AG04449 (cell line): Measurements from ENCODE around the gene ZBTB5.

Experiments
- CTCF ChIA-PET: fragments of 350-600 bp; formaldehyde crosslinking; extraction: SDS; loops from one replicate; lab custom pipeline; 2021; ENCODE audit warnings: antibody characterized with exemption; lab: Yijun Ruan, JAX
- POLR2A ChIA-PET: fragments of 400-600, 350-600 bp; formaldehyde crosslinking; extraction: SDS; loops from one replicate; lab custom pipeline; 2020; ENCODE audit warnings: antibody characterized with exemption, inconsistent platforms; lab: Yijun Ruan, JAX
- DNase-seq: peaks from one replicate; pipeline ENCODE4 v3.0.0-alpha.2; 2010; ENCODE audit warnings: low read depth, low spot score
- H3K4me3 ChIP-seq: 2 replicates; pipeline ENCODE4 v1.5.1; 2011; ENCODE audit warnings: low read depth, mild to moderate bottlenecking, control low read depth, low read length
- TF ChIP-seq, protein P1 (sequence below): IDR thresholded peaks from one replicate; pipeline ENCODE4 v1.5.1; 2011; ENCODE audit warnings: mild to moderate bottlenecking, moderate library complexity, low read length, control low read depth, inconsistent platforms; ENCODE audit not compliant: insufficient read depth; ENCODE audit errors: missing control alignments

The ZBTB5 gene

DNA sequence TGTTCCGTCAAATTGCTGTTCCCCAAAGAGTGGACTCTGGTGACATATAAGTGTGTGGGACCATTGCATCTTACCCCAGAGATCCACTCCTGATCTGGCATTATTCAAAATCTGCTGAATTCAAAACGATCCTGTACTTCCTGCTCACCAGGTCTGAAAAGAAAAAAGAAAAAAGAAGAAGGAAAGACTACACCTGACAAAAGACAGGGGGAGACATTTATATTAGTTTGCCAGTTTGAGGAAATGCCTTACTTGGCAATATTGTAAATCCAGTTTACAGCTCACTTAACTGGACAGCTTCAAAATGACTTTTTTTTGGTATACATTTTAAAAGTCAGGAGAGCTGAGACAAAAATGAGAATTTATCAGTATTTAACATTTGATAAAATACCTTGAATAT, 57.8 kb downstream of the ZBTB5 start:
- POLR2A ChIA-PET: no interaction called here
- TF ChIP-seq, protein P1, sequence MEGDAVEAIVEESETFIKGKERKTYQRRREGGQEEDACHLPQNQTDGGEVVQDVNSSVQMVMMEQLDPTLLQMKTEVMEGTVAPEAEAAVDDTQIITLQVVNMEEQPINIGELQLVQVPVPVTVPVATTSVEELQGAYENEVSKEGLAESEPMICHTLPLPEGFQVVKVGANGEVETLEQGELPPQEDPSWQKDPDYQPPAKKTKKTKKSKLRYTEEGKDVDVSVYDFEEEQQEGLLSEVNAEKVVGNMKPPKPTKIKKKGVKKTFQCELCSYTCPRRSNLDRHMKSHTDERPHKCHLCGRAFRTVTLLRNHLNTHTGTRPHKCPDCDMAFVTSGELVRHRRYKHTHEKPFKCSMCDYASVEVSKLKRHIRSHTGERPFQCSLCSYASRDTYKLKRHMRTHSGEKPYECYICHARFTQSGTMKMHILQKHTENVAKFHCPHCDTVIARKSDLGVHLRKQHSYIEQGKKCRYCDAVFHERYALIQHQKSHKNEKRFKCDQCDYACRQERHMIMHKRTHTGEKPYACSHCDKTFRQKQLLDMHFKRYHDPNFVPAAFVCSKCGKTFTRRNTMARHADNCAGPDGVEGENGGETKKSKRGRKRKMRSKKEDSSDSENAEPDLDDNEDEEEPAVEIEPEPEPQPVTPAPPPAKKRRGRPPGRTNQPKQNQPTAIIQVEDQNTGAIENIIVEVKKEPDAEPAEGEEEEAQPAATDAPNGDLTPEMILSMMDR: no peak
- DNase-seq: no peak
- CTCF ChIA-PET: interaction anchor here (0.9 to 2.9 kb wide), 8 partner anchors 8 to 534 kb away, joined by 3 to 15 read pairs (median 4); no protein-coding TSS in a partner anchor
- no peak overlapping the region for H3K4me3 ChIP-seq

DNA sequence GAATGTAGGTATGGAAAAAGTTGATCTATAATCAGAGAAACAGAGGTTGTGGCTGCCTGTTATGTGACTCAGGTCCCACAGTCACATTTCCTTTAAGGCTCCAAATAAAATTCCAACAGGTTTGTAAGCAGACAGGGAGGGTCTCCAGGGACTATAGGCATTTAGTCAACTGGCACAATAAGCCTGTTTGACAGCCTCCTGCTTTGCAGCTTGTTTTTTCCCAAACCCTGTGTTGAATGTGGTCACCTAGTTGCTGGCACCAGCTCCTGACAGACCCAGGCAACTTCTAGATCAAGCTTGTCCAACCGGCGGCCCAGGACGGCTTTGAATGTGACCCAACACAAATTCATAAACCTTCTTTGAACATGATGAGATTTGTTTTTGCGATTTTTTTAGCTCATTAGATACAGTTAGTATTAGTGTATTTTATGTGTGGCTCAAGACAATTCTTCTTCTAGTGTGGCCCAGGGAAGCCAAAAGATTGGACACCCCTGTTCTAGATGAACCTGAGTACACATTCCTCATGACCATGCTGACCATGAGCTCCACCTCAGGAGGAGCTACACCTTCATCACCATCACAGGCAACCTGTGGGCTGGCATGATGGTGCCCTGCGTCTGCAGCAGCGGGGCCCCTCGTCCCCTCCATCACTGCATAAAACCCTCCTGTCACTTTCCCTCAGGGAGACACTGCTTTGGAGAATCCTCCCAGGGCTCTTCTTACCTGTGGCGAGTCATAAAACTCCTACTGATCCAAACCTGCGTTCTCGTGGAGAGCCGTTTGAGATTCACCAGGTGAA, 58.4 kb downstream of the ZBTB5 start:
- no peak overlapping the region for H3K4me3 ChIP-seq
- no peak for DNase-seq
- TF ChIP-seq, protein P1: no peak
- ChIA-PET CTCF (interaction anchor here (0.9 to 2.9 kb wide), 9 partner anchors 8 to 534 kb away, joined by 3 to 15 read pairs (median 4); no protein-coding TSS in a partner anchor), POLR2A (no interaction called here)

DNA sequence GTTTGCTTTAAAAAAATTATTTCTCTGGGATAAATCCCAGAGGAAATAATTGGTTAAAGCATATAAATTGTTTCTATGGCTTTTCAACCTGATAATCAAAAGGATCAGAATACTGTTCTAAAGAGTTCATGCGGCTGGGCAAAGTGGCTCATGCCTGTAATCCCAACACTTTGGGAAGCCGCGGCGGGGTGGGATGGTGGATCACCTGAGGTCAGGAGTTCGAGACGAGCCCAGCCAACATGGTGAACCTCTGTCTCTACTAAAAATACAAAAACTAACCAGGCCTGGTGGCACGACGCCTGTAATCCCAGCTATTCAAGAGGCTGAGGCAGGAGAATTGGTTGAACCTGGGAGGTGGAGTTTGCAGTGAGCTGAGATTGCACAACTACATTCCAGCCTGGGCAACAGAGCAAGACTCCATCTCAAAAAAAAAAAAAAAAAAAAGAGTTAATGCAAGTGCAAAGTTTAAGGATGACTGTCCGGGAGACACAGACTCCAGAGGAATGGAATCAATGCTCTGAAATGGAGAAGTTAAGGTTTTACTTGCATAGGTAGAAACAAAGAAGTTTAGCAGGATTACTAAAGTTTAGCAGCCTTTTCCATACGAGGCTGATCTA, 59.4 kb downstream of the ZBTB5 start:
- ChIA-PET POLR2A (no interaction called here), CTCF (interaction anchor here (1.2 to 2.9 kb wide), 4 partner anchors 9 to 533 kb away, joined by 4 to 15 read pairs (median 8); no protein-coding TSS in a partner anchor)
- TF ChIP-seq, protein P1: no peak
- H3K4me3 ChIP-seq: no peak overlapping the region
- no peak for DNase-seq

DNA sequence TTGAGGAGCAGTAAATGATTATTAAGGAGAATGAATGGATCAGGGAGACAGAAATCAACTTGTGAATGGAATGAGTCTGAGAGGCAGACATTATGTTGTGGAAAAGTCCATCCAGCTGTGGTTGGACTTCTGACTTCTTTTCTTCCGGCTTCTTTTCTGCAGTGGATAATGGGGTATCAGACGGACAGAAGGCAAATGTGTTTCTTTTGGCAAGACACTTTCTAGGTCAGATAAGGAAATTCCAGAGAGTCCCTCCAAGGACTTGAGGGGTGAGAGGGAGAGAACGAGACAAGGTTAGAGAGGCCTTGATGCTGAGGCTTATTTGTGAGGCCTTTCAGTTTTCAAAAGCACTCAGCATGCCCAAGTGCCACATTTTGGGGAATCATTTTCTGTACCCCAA, 59.9 kb downstream of the ZBTB5 start:
- DNase-seq: no peak
- ChIA-PET CTCF (interaction anchor here (1.8 kb wide), 1 partner anchor 9 kb away, joined by 5 read pairs; no protein-coding TSS in a partner anchor), POLR2A (interaction anchor here (0.7 kb wide), 1 partner anchor 704 kb away, joined by 3 read pairs; no protein-coding TSS in a partner anchor)
- TF ChIP-seq, protein P1: no peak
- H3K4me3 ChIP-seq: no peak overlapping the region

DNA sequence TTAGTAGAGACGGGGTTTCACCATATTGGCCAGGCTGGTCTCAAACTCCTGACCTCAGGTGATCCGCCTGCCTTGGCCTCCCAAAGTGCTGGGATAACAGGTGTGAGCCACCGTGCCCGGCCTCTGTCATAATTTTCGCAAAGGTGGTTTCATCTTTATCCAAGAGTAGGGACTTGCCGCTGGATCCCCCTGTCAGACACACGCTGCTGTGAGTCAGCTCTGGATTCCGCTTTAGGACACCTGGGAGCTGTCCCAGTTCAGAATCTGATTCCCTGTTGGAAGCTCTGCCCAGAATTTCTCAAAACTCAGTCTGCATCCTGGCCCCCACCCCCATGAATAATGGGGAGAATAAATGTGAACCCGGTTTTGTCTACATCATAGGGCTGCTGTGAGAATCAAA, 60.7 kb downstream of the ZBTB5 start:
- no peak overlapping the region for H3K4me3 ChIP-seq
- ChIA-PET POLR2A (no interaction called here), CTCF (interaction anchor here (1.8 kb wide), 1 partner anchor 10 kb away, joined by 5 read pairs; no protein-coding TSS in a partner anchor)
- TF ChIP-seq, protein P1: no peak
- DNase-seq: no peak

DNA sequence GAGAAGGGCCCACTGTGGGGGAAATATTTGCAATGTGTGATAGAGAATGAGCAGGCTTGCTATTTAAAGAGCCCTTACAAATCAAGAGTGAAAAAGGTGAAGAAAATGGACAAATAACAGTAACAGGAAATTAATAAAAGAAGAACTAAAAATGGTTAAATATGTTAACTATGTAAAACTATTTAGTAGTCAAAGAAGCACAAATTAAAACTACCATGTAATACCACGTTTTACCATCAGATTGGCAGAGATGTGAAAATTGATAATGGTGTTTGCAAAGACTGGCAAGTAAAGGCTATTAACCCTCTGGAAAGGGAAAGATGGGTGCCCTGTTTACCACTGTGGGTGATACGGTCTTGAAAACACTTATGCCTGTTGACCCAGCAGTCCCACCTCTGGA, 65.9 kb downstream of the ZBTB5 start:
- no peak overlapping the region for H3K4me3 ChIP-seq
- ChIA-PET POLR2A (no interaction called here), CTCF (interaction anchor here (2.0 to 2.2 kb wide), 2 partner anchors 8 to 15 kb away, joined by 5 to 9 read pairs; no protein-coding TSS in a partner anchor)
- no peak for DNase-seq
- TF ChIP-seq, protein P1: no peak
